ENCODE data around the gene GCC2. TPM values are rescaled to one million over a fixed set of nuclear protein-coding genes. Genes with fewer than 3 reads are reported as not detected.

The GCC2 gene
- total and polyA plus RNA-seq, 2 of the 13 experiments (the other 11 are each of a cell fraction or from before 2014, with no cell fraction given) = 17.6 to 22.5 TPM

- ChIA-PET CTCF (ENCODE audit: low intra/inter-chr PET ratio, low total read pairs) (no interaction called here), POLR2A (interaction anchor here (1.5 kb wide), 1 partner anchor 8 kb away, joined by 11 read pairs; no protein-coding TSS in a partner anchor)
- Histone ChIP-seq H3K4me1 (ENCODE audit: insufficient read depth, low read length) (peaks cover 54% of the 10 kb centered on the region), H3K9ac (ENCODE audit: insufficient read depth, low read depth, low read length) (no peak overlapping the region), H3K36me3 (replicated peaks in 1 of 2; ENCODE audit: control insufficient read depth in 1 of 2, insufficient read depth in 2 of 2, low read length in 2 of 2) (peaks cover 0 to 1% of the 10 kb centered on the region in 2 experiments; a peak in 2 of 5 replicates), H2AFZ (ENCODE audit: low read length) (no peak overlapping the region), H3K27ac (ENCODE audit: extremely low read length, insufficient read depth, low read length) (no peak overlapping the region), H3K4me3 (replicated peaks in 1 of 3; ENCODE audit: insufficient read depth in 1 of 3, low read depth in 2 of 3, low read length in 3 of 3) (no peak overlapping the region), H3K4me2 (ENCODE audit: low read depth, low read length) (no peak overlapping the region), H3K9me3 (ENCODE audit: low read length) (no peaks in the 10 kb centered on the region), H3K79me2 (ENCODE audit: insufficient read depth, low read length) (peaks cover 95% of the 10 kb centered on the region), H3K27me3 (ENCODE audit: control insufficient read depth in 1 of 2, insufficient read depth in 2 of 2, low read length in 2 of 2) (no peaks in the 10 kb centered on the region), H4K20me1 (ENCODE audit: insufficient read depth, low read length) (peaks cover 36% of the 10 kb centered on the region)
- no peak for DNase-seq (ENCODE audit: low spot score)
- no TSS peak for BruUV-seq (replicated peaks)
- no peak for FAIRE-seq
- peak; percentile 11; the same call in 1 of the 2 replicates for TF ChIP-seq SAP130 (CRISPR knock-in tag; IDR thresholded peaks at IDR 0.05; ENCODE audit: low read depth)
- peak; percentile 14; the same call in 1 of the 2 replicates for TF ChIP-seq FOXJ3 (CRISPR knock-in tag; IDR thresholded peaks at IDR 0.05; ENCODE audit: borderline replicate concordance)
- no peak for TF ChIP-seq ZBTB26 (CRISPR knock-in tag; IDR thresholded peaks at IDR 0.05; ENCODE audit: borderline replicate concordance)
- TF ChIP-seq HNF4A (CRISPR knock-in tag; IDR thresholded peaks at IDR 0.05) = peak; percentile 34
- intact Hi-C loops (cut with micrococcal nuclease; ENCODE audit: unreplicated experiment) = no loop called here
- WGBS (ENCODE audit: low lambda C conversion rate) = 96% methylated on average over 4 of the region's 4 CpGs
- in situ Hi-C loops (cut with HindIII; ENCODE audit: extremely low pct_ligation_motif_present, low pct_unique_long_range_greater_than_20kb) = no loop called here
- no peak for ATAC-seq
These were observed 92.4 kb downstream of the GCC2 start for GRCh38 chr2:108541451-108541850.

GRCh38 chr2:108542071-108542470 is 93.1 kb downstream of the GCC2 start:
- in situ Hi-C loops (cut with HindIII; ENCODE audit: extremely low pct_ligation_motif_present, low pct_unique_long_range_greater_than_20kb) = no loop called here
- DNase-seq (ENCODE audit: low spot score) (no peak), ATAC-seq (no peak), FAIRE-seq (no peak)
- Histone ChIP-seq H2AFZ (ENCODE audit: low read length) (no peak overlapping the region), H3K79me2 (ENCODE audit: insufficient read depth, low read length) (peaks cover 94% of the 10 kb centered on the region), H3K36me3 (replicated peaks in 1 of 2; ENCODE audit: control insufficient read depth in 1 of 2, insufficient read depth in 2 of 2, low read length in 2 of 2) (peaks cover 1% of the 10 kb centered on the region in 2 experiments; a peak in 2 of 5 replicates), H3K9ac (ENCODE audit: insufficient read depth, low read depth, low read length) (no peak overlapping the region), H3K27ac (ENCODE audit: extremely low read length, insufficient read depth, low read length) (no peak overlapping the region), H3K27me3 (ENCODE audit: control insufficient read depth in 1 of 2, insufficient read depth in 2 of 2, low read length in 2 of 2) (no peaks in the 10 kb centered on the region), H4K20me1 (ENCODE audit: insufficient read depth, low read length) (peaks cover 29% of the 10 kb centered on the region), H3K4me1 (ENCODE audit: insufficient read depth, low read length) (peaks cover 49% of the 10 kb centered on the region), H3K4me2 (ENCODE audit: low read depth, low read length) (no peak overlapping the region), H3K4me3 (replicated peaks in 1 of 3; ENCODE audit: insufficient read depth in 1 of 3, low read depth in 2 of 3, low read length in 3 of 3) (no peak overlapping the region), H3K9me3 (ENCODE audit: low read length) (no peaks in the 10 kb centered on the region)
- 94% methylated on average over 4 of the region's 4 CpGs for WGBS (ENCODE audit: low lambda C conversion rate)
- ChIA-PET CTCF (ENCODE audit: low intra/inter-chr PET ratio, low total read pairs) (no interaction called here), POLR2A (interaction anchor here (1.5 kb wide), 1 partner anchor 9 kb away, joined by 11 read pairs; no protein-coding TSS in a partner anchor)
- no TSS peak for BruUV-seq (replicated peaks)
- intact Hi-C loops (cut with micrococcal nuclease; ENCODE audit: unreplicated experiment) = no loop called here
- TF ChIP-seq PATZ1 (CRISPR knock-in tag; IDR thresholded peaks at IDR 0.05) (no peak), CEBPB (IDR thresholded peaks at IDR 0.05; ENCODE audit: borderline replicate concordance, low read depth, low read length) (no peak), ZNF468 (CRISPR knock-in tag; IDR thresholded peaks at IDR 0.05) (no peak), ZBTB44 (CRISPR knock-in tag; IDR thresholded peaks at IDR 0.05) (no peak), KDM5B (CRISPR knock-in tag; IDR thresholded peaks at IDR 0.05; ENCODE audit: borderline replicate concordance) (no peak), CEBPG (CRISPR knock-in tag; IDR thresholded peaks at IDR 0.05) (no peak), ADNP (CRISPR knock-in tag; IDR thresholded peaks at IDR 0.05) (no peak)
